ENCODE data around the gene ECT2. TPM values are rescaled to one million over a fixed set of nuclear protein-coding genes. Genes with fewer than 3 reads are reported as not detected.

Gene ECT2
- total RNA-seq, 1 experiment from 2014 or later, result 81.3 TPM

DNA sequence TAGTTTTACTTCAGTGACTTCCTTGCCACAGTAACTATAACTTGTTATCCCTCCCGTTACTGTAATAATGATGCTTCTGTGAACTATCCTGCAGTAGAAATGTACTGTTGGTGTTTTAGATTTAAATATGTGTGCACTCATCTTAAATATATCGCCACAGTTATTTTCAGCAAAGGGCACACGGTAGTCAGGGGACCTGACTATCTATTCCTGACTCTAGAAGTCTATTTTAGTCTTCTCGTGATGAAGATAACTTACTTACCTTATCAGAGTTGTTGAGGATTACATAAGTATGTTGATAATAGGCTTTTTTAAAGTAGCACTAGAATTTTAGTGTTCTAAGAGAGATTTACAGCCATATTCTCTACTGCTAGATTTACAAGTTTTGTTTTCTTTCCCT, 65.3 kb downstream of the ECT2 start:
- Histone ChIP-seq H3K4ac (ENCODE audit: low read depth, low read length) (no peak overlapping the region), H3T11ph (ENCODE audit: low read length) (no peak overlapping the region), H3K4me2 (ENCODE audit: insufficient read depth, insufficient read length, low read length) (no peak overlapping the region), H4K91ac (ENCODE audit: insufficient read length, low read depth, low read length) (no peak overlapping the region), H3K18ac (ENCODE audit: insufficient read length, low read depth, low read length) (no peak overlapping the region), H2AFZ (ENCODE audit: low read length) (no peak overlapping the region), H2BK12ac (ENCODE audit: insufficient read length, low read depth, low read length) (no peak overlapping the region), H3K23ac (ENCODE audit: insufficient read length, low read depth, low read length) (no peak overlapping the region), H2AK5ac (ENCODE audit: insufficient read length, low read length) (no peak overlapping the region), H4K8ac (replicated peaks; ENCODE audit: insufficient read length, low read depth, low read length) (no peak overlapping the region), H3K9ac (ENCODE audit: extremely low read depth, insufficient read length, low read length) (no peak overlapping the region), H3K27ac (ENCODE audit: insufficient read length, low read depth, low read length) (no peak overlapping the region), H4K5ac (ENCODE audit: insufficient read length, low read depth, low read length) (no peak overlapping the region), H3K23me2 (ENCODE audit: insufficient read length, low read depth, low read length, poor library complexity, severe bottlenecking) (no peaks in the 10 kb centered on the region), H4K20me1 (ENCODE audit: control insufficient read depth, insufficient read depth, insufficient read length) (no peaks in the 10 kb centered on the region), H3K4me1 (ENCODE audit: insufficient read depth, low read length) (no peaks in the 10 kb centered on the region), H3K14ac (ENCODE audit: insufficient read depth, low read length) (no peak overlapping the region), H3K79me1 (ENCODE audit: insufficient read depth, low read depth, low read length, poor library complexity, severe bottlenecking) (no peaks in the 10 kb centered on the region), H3K79me2 (ENCODE audit: insufficient read depth, low read length) (no peaks in the 10 kb centered on the region), H2BK20ac (ENCODE audit: low read depth, low read length, poor library complexity, severe bottlenecking) (no peak overlapping the region), H2BK5ac (ENCODE audit: insufficient read length, low read length) (no peak overlapping the region), H3K27me3 (ENCODE audit: insufficient read depth, low read length) (no peaks in the 10 kb centered on the region), H3K9me3 (ENCODE audit: control insufficient read depth, low read depth, low read length) (no peaks in the 10 kb centered on the region), H2BK120ac (ENCODE audit: low read depth, low read length, poor library complexity, severe bottlenecking) (no peak overlapping the region), H2BK15ac (ENCODE audit: low read depth, low read length) (no peak overlapping the region), H3K56ac (ENCODE audit: insufficient read length, low read depth, low read length) (no peak overlapping the region)
- no peak overlapping the region for H3K4me3 Mint-ChIP-seq
- no peak for DNase-seq
- TF ChIP-seq, protein P1, sequence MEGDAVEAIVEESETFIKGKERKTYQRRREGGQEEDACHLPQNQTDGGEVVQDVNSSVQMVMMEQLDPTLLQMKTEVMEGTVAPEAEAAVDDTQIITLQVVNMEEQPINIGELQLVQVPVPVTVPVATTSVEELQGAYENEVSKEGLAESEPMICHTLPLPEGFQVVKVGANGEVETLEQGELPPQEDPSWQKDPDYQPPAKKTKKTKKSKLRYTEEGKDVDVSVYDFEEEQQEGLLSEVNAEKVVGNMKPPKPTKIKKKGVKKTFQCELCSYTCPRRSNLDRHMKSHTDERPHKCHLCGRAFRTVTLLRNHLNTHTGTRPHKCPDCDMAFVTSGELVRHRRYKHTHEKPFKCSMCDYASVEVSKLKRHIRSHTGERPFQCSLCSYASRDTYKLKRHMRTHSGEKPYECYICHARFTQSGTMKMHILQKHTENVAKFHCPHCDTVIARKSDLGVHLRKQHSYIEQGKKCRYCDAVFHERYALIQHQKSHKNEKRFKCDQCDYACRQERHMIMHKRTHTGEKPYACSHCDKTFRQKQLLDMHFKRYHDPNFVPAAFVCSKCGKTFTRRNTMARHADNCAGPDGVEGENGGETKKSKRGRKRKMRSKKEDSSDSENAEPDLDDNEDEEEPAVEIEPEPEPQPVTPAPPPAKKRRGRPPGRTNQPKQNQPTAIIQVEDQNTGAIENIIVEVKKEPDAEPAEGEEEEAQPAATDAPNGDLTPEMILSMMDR (conservative IDR thresholded peaks at IDR 0.05), result no peak
- no peaks in the 10 kb centered on the region for H3K27me3 Mint-ChIP-seq (ENCODE audit: low read depth)
- H3K36me3 Mint-ChIP-seq (ENCODE audit: insufficient read depth in 1 of 3, low read depth in 3 of 3), result peaks cover 9 to 34% (median 22%) of the 10 kb centered on the region in 3 experiments; a peak in 6 of 7 replicates
- H3K27ac Mint-ChIP-seq, result no peak overlapping the region
- WGBS (ENCODE audit: extremely low coverage, insufficient read length, low lambda C conversion rate), result no CpG with 5 or more reads among the region's 4 CpGs
- no peaks in the 10 kb centered on the region for H3K9me3 Mint-ChIP-seq
- no peaks in the 10 kb centered on the region for H3K4me1 Mint-ChIP-seq
